Measurements from ENCODE around the gene TRMO. TPM values are rescaled to one million over a fixed set of nuclear protein-coding genes. Genes with fewer than 3 reads are reported as not detected.

Gene TRMO
- total and polyA plus RNA-seq, 2 of the 8 experiments (the other 6 are each of a cell fraction or from before 2014, with no cell fraction given) = 4.6 to 5.6 TPM

DNA sequence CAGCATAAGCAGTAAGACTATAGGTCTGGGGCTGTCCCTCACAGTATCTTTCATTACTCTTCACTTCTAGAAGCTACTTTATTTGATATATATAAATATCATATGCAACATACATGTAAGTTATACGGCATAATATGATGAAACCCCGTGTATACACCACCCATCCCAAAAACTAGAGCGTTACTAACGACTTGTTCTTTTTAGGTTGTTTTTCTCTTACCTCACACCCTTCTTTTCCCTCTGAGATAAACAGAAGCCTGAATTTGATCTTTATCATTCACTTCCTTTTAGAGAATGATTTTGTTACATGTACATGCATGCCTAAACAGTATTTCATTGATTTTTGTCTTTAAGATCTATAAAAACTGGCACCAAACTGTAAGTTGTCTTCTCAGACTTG, 3.7 kb downstream of the TRMO start:
- Histone ChIP-seq H2AFZ (ENCODE audit: low read length) (no peak overlapping the region), H4K5ac (ENCODE audit: insufficient read length, low read depth, low read length) (no peak overlapping the region), H3K14ac (ENCODE audit: insufficient read length) (no peak overlapping the region), H3K36me3 (ENCODE audit: control insufficient read depth in 2 of 4, insufficient read depth in 4 of 4, low read length in 3 of 4) (no peaks in the 10 kb centered on the region), H3K4me1 (replicated peaks in 1 of 4; ENCODE audit: control insufficient read depth in 3 of 4, insufficient read depth in 4 of 4, low read length in 3 of 4) (no peaks in the 10 kb centered on the region; a peak in 1 of 7 replicates), H4K8ac (ENCODE audit: extremely low read depth, insufficient read depth, low read length) (no peak overlapping the region), H3K79me2 (ENCODE audit: control insufficient read depth in 1 of 2, insufficient read depth in 2 of 2, low read length in 2 of 2) (no peaks in the 10 kb centered on the region), H4K20me1 (replicated peaks in 1 of 2; ENCODE audit: control insufficient read depth in 1 of 2, insufficient read depth in 2 of 2, low read length in 2 of 2) (peaks cover 0 to 2% of the 10 kb centered on the region in 2 experiments), H3K23me2 (ENCODE audit: low read depth, low read length) (peaks cover 8% of the 10 kb centered on the region), H3K56ac (replicated peaks; ENCODE audit: insufficient read length, low read depth, low read length) (no peak overlapping the region), H3K4me2 (ENCODE audit: insufficient read depth in 1 of 2, low read depth in 2 of 2, low read length in 2 of 2) (no peak overlapping the region), H3K27ac (ENCODE audit: low read depth, low read length) (no peak overlapping the region), H3K4ac (replicated peaks; ENCODE audit: insufficient read length, low read depth, low read length) (no peak overlapping the region), H2BK5ac (ENCODE audit: low read depth, low read length) (no peak overlapping the region), H3K79me1 (ENCODE audit: low read depth, low read length) (no peaks in the 10 kb centered on the region), H3K9me3 (ENCODE audit: insufficient read depth in 2 of 2, low read depth in 1 of 2, low read length in 1 of 2) (no peaks in the 10 kb centered on the region), H3K27me3 (replicated peaks in 1 of 4; ENCODE audit: control insufficient read depth in 3 of 4, extremely low read depth in 1 of 4, insufficient read depth in 3 of 4, low read length in 3 of 4) (no peaks in the 10 kb centered on the region; a peak in 1 of 7 replicates), H2BK120ac (replicated peaks; ENCODE audit: low read depth, low read length) (no peak overlapping the region), H2BK15ac (ENCODE audit: low read length) (no peak overlapping the region), H3K9ac (replicated peaks in 1 of 4; ENCODE audit: extremely low read depth in 1 of 4, low read depth in 3 of 4, low read length in 3 of 4) (no peak overlapping the region), H2AK5ac (ENCODE audit: low read depth, low read length) (no peak overlapping the region), H3K4me3 (ENCODE audit: extremely low read depth in 1 of 4, insufficient read depth in 2 of 4, low read depth in 3 of 4, low read length in 4 of 4) (no peak overlapping the region), H2BK20ac (ENCODE audit: low read length) (no peak overlapping the region), H3K18ac (ENCODE audit: extremely low read depth, low read length) (no peak overlapping the region), H2BK12ac (ENCODE audit: low read depth, low read length) (no peak overlapping the region), H3K23ac (ENCODE audit: insufficient read length) (no peak overlapping the region), H4K91ac (replicated peaks; ENCODE audit: insufficient read length, low read length) (no peak overlapping the region)
- 89% methylated on average over 4 of the region's 4 CpGs; no CpG with 5 or more reads in 1 of the 2 experiments for WGBS, 2 experiments (ENCODE audit: extremely low coverage in 1 of 2, insufficient coverage in 1 of 2, insufficient read length in 1 of 2, insufficient replicate concordance in 2 of 2, low coverage in 1 of 2, low lambda C conversion rate in 2 of 2, missing lambda C conversion rate in 1 of 2)
- FAIRE-seq (no peak), DNase-seq (ENCODE audit: low read depth in 1 of 2, low spot score in 2 of 2) (no peak)
- no peak for TF ChIP-seq TBP (IDR thresholded peaks at IDR 0.05; ENCODE audit: low read depth, low read length)
- no peak for TF ChIP-seq SIX5 (IDR thresholded peaks at IDR 0.05; ENCODE audit: low read depth, low read length)
- TF ChIP-seq SIRT6 (IDR thresholded peaks at IDR 0.05; ENCODE audit: low read length) = no peak
- no peak for TF ChIP-seq NANOG (IDR thresholded peaks at IDR 0.05; ENCODE audit: insufficient read depth, low read depth, low read length, poor library complexity, severe bottlenecking)
- no peak for TF ChIP-seq SP2 (IDR thresholded peaks at IDR 0.05; ENCODE audit: low read length)
- no peak for TF ChIP-seq TEAD4 (IDR thresholded peaks at IDR 0.05; ENCODE audit: low read depth, low read length)
- no peak for TF ChIP-seq BACH1 (IDR thresholded peaks at IDR 0.05; ENCODE audit: low read length)
- TF ChIP-seq POLR2A (IDR thresholded peaks at IDR 0.05; ENCODE audit: control extremely low read depth in 1 of 2, low read depth in 2 of 2, low read length in 2 of 2) = no peak
- no peak for TF ChIP-seq EZH2 (IDR thresholded peaks at IDR 0.05; ENCODE audit: low read depth, low read length, severe bottlenecking)
- TF ChIP-seq TCF12 (IDR thresholded peaks at IDR 0.05; ENCODE audit: low read depth, low read length) = no peak
- ChIA-PET POLR2A (ENCODE audit: partially characterized antibody) (no interaction called here), CTCF (ENCODE audit: partially characterized antibody) (interaction anchor here (1.8 kb wide), 1 partner anchor 18 kb away, joined by 5 read pairs; no protein-coding TSS in a partner anchor)

Measured in H1 (cell line).